GM19372 (cell line): ENCODE measurements around the gene HES3.
A peak's percentile ranks its signal among the peaks of the same experiment; 100 is the strongest.

Experiments
- ATAC-seq: cut with Tn5 transposase; IDR thresholded peaks from one replicate; pipeline ENCODE4 v1.9.1; 2021; ENCODE audit warnings: mild to moderate bottlenecking, low read depth, moderate library complexity; ENCODE audit not compliant: unreplicated experiment

Gene HES3

GRCh38 chr1:6243993-6244392, at the start of gene HES3:
Gene HES3, plus strand, starts transcription at chr1:6244179. Its CDS starts 187 bp downstream, at chr1:6244366.
- ATAC-seq: no peak

GRCh38 chr1:6197746-6198427, 46.1 kb upstream of the HES3 start:
- no peak for ATAC-seq

- ATAC-seq: peak; percentile 12
Measured at GRCh38 chr1:6198646-6199297, 45.2 kb upstream of the HES3 start.

- peak; percentile 97 for ATAC-seq
Measured at GRCh38 chr1:6199298-6200187, 44.4 kb upstream of the HES3 start, which contains the start of gene RPL22. Gene RPL22, minus strand, starts transcription at chr1:6199595. Its CDS starts 22 bp downstream, at chr1:6199573.

GRCh38 chr1:6200188-6200809, 43.7 kb upstream of the HES3 start:
- ATAC-seq: no peak

GRCh38 chr1:6202256-6202655, 41.7 kb upstream of the HES3 start:
- ATAC-seq: no peak

GRCh38 chr1:6205849-6206519, 38.0 kb upstream of the HES3 start, which contains the start of gene RNF207:
Gene RNF207, plus strand, starts transcription at chr1:6206119. Its CDS starts 417 bp downstream, at chr1:6206536.
- ATAC-seq: peak; percentile 44

- no peak for ATAC-seq
Measured at GRCh38 chr1:6206520-6206855, 37.5 kb upstream of the HES3 start.

- ATAC-seq: no peak
Measured at GRCh38 chr1:6207075-6207885, 36.7 kb upstream of the HES3 start.

- ATAC-seq: no peak
Measured at GRCh38 chr1:6207921-6208320, 36.1 kb upstream of the HES3 start.

GRCh38 chr1:6208723-6209660, 35.0 kb upstream of the HES3 start:
- no peak for ATAC-seq

- no peak for ATAC-seq
Measured at GRCh38 chr1:6209661-6210580, 34.1 kb upstream of the HES3 start.

- ATAC-seq: no peak
Measured at GRCh38 chr1:6210591-6211355, 33.2 kb upstream of the HES3 start.

GRCh38 chr1:6211731-6212130, 32.2 kb upstream of the HES3 start:
- no peak for ATAC-seq

- no peak for ATAC-seq
Measured at GRCh38 chr1:6212193-6212959, 31.6 kb upstream of the HES3 start.
